ENCODE results near the gene RFPL3. TPM values are rescaled to one million over a fixed set of nuclear protein-coding genes. Genes with fewer than 3 reads are reported as not detected.

The RFPL3 gene
- total and polyA plus RNA-seq, 2 experiments from 2014 or later: not detected

- TF ChIP-seq REST (IDR thresholded peaks at IDR 0.05; ENCODE audit: unreplicated experiment) (no peak), JUNB (IDR thresholded peaks at IDR 0.05; ENCODE audit: unreplicated experiment) (no peak), CREB1 (CRISPR knock-in tag; IDR thresholded peaks at IDR 0.05; ENCODE audit: low read depth) (no peak), ETS1 (IDR thresholded peaks at IDR 0.05) (no peak), ZNF114 (CRISPR knock-in tag; IDR thresholded peaks at IDR 0.05) (no peak), NANOG (IDR thresholded peaks at IDR 0.05; ENCODE audit: borderline replicate concordance) (no peak), ZNF331 (CRISPR knock-in tag; IDR thresholded peaks at IDR 0.05; ENCODE audit: low read depth) (no peak)
Observed at GRCh38 chr22:32380991-32381390, 23.3 kb downstream of the RFPL3 start (continued).

- ATAC-seq: no peak
- no peaks in the 10 kb centered on the region for H3K4me1 ChIP-seq (ENCODE audit: insufficient read depth)
- DNase-seq (ENCODE audit: low spot score): no peak
- H4K20me1 ChIP-seq (replicated peaks; ENCODE audit: insufficient read depth): peaks cover 6% of the 10 kb centered on the region
- H3K36me3 ChIP-seq (ENCODE audit: insufficient read depth): peaks cover 18% of the 10 kb centered on the region
- H3K27me3 Mint-ChIP-seq (ENCODE audit: insufficient read depth, low read depth, poor library complexity): peaks cover 2% of the 10 kb centered on the region
- no peak overlapping the region for H3K4me2 ChIP-seq
- no peak overlapping the region for H3K4me3 Mint-ChIP-seq
- H3K9me2 ChIP-seq (ENCODE audit: insufficient read depth): no peaks in the 10 kb centered on the region
- H3K27me3 ChIP-seq (ENCODE audit: insufficient read depth): no peaks in the 10 kb centered on the region
- no peak overlapping the region for H3K27ac Mint-ChIP-seq
- peaks cover 46% of the 10 kb centered on the region for H3K36me3 Mint-ChIP-seq (ENCODE audit: low read depth)
- no peaks in the 10 kb centered on the region for H3K9me3 Mint-ChIP-seq
- H3K4me1 Mint-ChIP-seq: no peaks in the 10 kb centered on the region
- no peak overlapping the region for H3K27ac ChIP-seq (ENCODE audit: low read depth)
- no peak overlapping the region for H2AFZ ChIP-seq
- H3K4me3 ChIP-seq: no peak overlapping the region
- H3F3A ChIP-seq (replicated peaks; ENCODE audit: low read depth): peaks cover 3% of the 10 kb centered on the region; the same call in 1 of the 2 replicates
- no peaks in the 10 kb centered on the region for H3K79me2 ChIP-seq (replicated peaks; ENCODE audit: insufficient read depth)
- TF ChIP-seq ZNF114 (CRISPR knock-in tag; IDR thresholded peaks at IDR 0.05) (no peak), POLR2AphosphoS5 (IDR thresholded peaks at IDR 0.05; ENCODE audit: low read depth) (no peak), STAT1 (IDR thresholded peaks at IDR 0.05; ENCODE audit: unreplicated experiment) (no peak), CTCF (conservative IDR thresholded peaks at IDR 0.05; ENCODE audit: low read depth in 2 of 2) (no peak), EZH2phosphoT487 (IDR thresholded peaks at IDR 0.05; ENCODE audit: unreplicated experiment) (no peak), ETS1 (IDR thresholded peaks at IDR 0.05) (no peak), JUNB (IDR thresholded peaks at IDR 0.05; ENCODE audit: unreplicated experiment) (no peak), NANOG (IDR thresholded peaks at IDR 0.05; ENCODE audit: borderline replicate concordance) (no peak), EZH2 (IDR thresholded peaks at IDR 0.05; ENCODE audit: low read depth, unreplicated experiment) (no peak)
Observed at GRCh38 chr22:32385681-32386080, 28.0 kb downstream of the RFPL3 start.

All from GM23338 (cell line).